G401 (cell line): ENCODE results near the gene IER2. TPM values are rescaled to one million over a fixed set of nuclear protein-coding genes. Genes with fewer than 3 reads are reported as not detected.

Experiments
- DNase-seq: peaks from one replicate; pipeline ENCODE4 v3.0.0-alpha.2; 2015; ENCODE audit warnings: low spot score
- in situ Hi-C: cut with HindIII; loops from 2 replicates; pipeline ENCODE4 v1.10.0; 2016; ENCODE audit warnings: low sequenced_read_pairs, mixed read lengths
- total RNA-seq: library from RNA; depleted of rRNA; stranded (reverse); fragments of >200 nt; shearing (Covaris generic); gene quantifications from 2 replicates; pipeline ENCODE4 v1.2.3, GENCODE V29; 2014; rRNA removed

IER2 gene, protein sequence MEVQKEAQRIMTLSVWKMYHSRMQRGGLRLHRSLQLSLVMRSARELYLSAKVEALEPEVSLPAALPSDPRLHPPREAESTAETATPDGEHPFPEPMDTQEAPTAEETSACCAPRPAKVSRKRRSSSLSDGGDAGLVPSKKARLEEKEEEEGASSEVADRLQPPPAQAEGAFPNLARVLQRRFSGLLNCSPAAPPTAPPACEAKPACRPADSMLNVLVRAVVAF
- 33.3 and 40.5 TPM in 2 replicates for total RNA-seq

- DNase-seq, result peak; percentile 96
- in situ Hi-C loops, result no loop called here
These were observed at the start of gene IER2, which contains the start of gene STX10 for GRCh38 chr19:13150187-13150930. TSS of gene IER2 (plus strand) at chr19:13150411. CDS start at chr19:13153187, 2,776 bp downstream. TSS of gene STX10 (minus strand) at chr19:13150375. CDS start at chr19:13150173, 202 bp downstream.

- in situ Hi-C loops, result no loop called here
- DNase-seq, result no peak
These were observed 49.2 kb upstream of the IER2 start for GRCh38 chr19:13100841-13101589.

DNA sequence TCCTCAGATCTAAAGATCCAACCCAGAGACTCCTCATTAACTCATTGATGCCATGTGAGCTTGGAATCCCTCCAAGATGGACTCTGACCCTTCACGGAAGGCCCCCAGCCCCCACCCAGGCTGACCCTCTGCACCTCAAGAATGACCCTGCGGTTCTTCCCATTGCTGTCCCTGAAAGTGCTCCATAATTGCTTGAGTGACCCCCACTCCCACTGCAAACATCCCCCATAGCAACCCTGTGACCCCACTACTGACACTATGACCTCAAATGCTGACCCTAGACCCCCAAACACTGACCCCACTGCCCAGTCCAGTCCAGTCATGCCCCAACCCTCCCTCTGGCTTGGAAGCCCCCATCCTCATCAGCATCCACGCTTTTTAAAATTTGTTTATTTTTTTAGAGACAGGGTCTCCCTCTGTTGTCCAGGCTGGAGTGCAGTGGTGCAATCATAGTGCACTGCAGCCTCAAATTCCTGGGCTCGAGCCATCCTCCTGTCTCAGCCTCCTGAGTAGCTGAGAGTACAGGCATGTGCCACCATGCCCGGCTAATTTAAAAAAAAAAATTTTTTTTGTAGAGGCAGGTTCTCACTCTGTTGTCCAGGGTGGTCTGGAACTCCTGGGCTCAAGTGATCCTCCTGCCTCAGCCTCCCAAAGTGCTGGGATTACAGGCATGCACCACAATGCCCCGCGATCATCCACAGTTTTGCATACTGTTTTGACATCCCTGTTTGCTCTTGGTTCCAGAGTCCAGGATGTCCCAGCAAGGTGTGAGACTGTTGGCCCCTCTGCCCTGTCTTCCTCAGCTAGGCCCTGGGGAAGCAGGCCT, 48.4 kb upstream of the IER2 start:
- in situ Hi-C loops, result no loop called here
- DNase-seq, result no peak

GRCh38 chr19:13102416-13102665, 47.9 kb upstream of the IER2 start:
- DNase-seq, result no peak
- in situ Hi-C loops, result no loop called here

- DNase-seq, result no peak
- in situ Hi-C loops, result no loop called here
These were observed 47.3 kb upstream of the IER2 start, which contains the start of gene LYL1 for GRCh38 chr19:13102666-13103580. TSS of gene LYL1 (minus strand) at chr19:13102858. CDS start at chr19:13101171, 1,687 bp downstream.

DNA sequence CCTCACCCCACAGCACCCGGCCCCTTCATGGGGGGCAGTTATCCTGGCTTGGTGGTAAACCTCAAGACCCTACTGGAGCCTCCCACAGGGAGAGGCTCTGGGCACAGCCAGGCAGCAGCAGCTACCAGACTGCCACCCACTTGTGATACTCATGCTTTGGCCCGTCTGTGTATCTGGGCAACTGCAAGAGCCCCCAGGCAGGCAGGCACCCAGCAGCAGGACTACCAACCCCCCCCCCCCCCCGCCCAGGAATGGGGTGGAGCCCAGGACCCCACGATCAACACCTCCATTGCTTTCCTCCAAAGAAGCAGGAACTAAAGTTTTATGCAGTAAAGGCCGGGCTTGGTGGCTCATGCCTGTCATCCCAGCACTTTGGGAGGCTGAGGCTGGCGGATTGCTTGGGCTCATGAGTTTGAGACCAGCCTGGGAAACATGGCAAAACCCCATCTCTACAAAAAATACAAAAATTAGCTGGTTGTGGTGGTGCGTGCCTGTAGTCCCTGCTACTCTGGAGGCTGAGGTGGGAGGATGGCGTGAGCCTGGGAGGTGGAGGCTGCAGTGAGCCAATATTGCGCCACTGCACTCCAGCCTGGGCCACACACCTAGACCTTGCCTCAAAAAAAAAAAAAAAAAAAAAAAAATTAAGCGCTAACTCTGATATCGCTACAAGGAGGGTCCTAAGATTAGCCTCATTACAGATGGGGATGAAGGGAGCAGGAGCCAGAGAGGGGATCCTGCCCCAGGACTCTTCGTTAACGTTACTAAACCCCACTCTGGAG, 46.4 kb upstream of the IER2 start:
- no peak for DNase-seq

GRCh38 chr19:13104360-13104847, 45.8 kb upstream of the IER2 start:
- no peak for DNase-seq
- in situ Hi-C loops, result no loop called here

More for the DNA sequence above, 46.4 kb upstream of the IER2 start:
- in situ Hi-C loops, result no loop called here

DNA sequence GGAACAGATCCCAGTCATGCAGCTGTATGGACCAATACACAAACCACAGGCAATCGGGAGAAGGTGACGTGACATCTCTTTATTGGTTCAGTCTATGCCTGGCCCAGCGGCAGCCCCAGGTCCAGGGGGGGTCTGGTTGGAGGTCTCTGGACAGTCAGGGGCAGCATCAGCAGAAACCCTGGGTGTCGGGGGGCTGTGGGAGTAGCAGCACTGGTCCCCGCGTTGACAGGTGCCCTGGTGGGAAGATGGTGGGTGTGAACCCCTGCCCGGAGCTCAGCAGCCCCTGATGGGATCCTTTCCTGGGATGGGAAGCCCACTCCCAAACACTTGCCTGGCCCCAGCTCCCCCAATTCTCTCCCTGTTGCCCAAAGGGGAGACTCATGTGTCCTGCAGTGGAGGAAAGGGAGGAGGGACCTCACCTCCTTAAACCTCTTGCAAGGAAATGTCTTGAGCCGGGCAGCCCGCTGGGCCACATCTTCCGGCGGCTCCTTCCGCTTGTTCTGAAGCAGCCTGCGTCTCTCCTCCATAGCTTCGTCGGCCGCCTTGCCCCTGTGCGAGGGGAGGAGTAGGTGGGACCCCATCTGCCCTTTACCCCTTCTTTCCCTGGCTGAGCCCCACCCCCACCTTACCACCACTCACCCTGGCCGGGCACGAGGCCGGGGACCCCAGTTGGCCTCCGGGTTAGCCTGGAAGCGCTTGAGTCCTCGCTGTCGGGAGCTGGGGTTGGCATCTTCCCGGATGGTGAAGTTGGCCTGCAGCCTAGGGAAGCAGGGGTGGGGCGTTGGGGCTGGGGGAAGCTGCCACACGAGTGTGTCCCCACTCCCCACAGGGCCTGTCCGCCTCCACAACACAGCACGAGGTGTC, 45.1 kb upstream of the IER2 start:
- in situ Hi-C loops, result no loop called here

GRCh38 chr19:13109361-13110098, 40.7 kb upstream of the IER2 start:
- in situ Hi-C loops, result no loop called here
- DNase-seq, result no peak

More for the DNA sequence above, 45.1 kb upstream of the IER2 start:
- DNase-seq, result no peak

GRCh38 chr19:13110099-13110610, 40.1 kb upstream of the IER2 start:
- DNase-seq, result no peak
- in situ Hi-C loops, result no loop called here

DNA sequence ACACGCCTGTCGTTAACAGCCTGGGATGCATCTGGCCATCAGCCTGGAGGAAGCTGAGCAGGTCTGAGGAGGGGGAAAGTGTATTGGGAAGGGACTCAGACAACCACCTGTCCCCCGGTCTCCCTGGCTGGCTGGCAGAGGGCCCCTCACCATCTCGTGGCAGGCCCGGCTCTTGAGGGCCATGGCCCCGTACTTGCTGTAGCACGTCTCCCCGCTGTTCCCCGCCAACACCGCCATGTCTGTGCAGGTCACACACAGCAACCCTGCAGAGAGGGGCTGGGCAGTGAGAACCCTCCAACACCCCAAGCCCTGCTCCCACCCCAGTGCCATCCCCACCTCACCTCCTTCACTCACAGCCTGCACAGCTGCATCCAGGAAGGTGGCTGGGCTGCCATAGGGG, 37.7 kb upstream of the IER2 start:
- in situ Hi-C loops, result no loop called here
- no peak for DNase-seq

DNA sequence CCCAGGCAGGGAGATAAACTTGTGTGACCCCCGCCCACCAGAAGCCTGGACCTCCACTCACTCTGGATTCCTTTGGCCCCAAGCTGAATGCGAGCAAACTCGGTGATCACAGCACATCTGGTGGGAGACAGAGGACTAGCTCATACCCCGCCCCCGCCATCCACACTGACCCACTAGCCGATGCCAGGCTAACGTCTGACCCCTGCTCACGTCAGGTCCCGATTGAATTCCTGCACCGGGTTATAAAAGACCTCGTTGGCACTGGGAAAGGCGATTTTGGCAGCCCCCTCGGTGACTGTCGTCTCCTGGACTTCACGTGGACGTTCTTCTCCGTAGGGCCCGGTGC, 34.3 kb upstream of the IER2 start:
- DNase-seq, result no peak
- in situ Hi-C loops, result no loop called here

DNA sequence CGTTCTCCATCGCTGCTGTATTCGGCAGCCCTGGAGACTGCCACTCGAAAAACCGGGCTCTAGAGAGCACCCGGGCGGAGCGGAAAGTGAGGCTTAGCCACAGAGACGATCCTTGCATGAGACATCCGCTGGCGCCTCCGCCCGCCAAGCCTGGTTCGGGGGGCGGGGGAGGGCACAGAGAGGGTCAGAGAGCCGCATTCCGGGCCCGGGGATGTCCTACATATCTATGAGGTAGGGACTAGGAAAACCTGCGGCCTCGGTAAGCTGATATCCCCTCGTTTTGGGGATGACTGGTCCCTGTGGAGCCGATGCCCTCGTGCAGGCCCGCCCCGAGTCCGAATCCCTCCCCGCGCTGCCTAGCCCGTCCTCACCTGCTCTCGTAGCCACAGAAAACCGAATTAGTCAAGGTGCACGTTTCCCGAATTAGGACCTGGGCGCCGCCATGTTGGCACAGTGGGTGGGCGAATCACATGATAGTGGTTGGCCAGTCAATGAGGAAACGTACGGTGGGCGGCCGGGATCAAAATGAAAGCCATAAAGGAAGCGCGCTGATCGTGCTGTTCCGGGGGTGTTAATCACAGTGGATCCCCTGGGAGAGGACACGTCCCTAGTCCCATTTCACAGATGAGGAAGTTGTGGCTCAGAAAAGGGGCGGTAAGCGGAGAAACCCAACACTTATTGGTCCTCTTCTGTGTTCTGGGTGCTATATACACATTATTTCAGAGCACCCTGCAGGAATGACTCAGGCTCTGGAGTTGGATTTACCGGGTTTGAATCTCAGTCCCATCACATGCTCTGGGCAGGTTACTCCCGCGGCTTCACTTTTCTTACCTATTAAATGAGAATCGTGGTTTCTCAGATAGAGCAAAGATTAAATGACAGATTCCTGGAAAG, 33.7 kb upstream of the IER2 start, which contains the start of gene TRMT1:
Gene TRMT1, minus strand, starts transcription at position 459 of the 894 bp plus-strand sequence. Its CDS starts 341 bp downstream, at position 118.
- in situ Hi-C loops, result no loop called here
- DNase-seq, result peak; percentile 91

GRCh38 chr19:13117176-13117771, 32.9 kb upstream of the IER2 start:
- DNase-seq, result no peak
- in situ Hi-C loops, result no loop called here
